Activated T-helper 1 cell treated with anti-CD3 and anti-CD28 coated beads, Interleukin-12 subunit alpha, Interleukin-12 subunit beta, Interleukin-2, Interleukin-4 antibody, amounts not matched to agents 30 ng/mL and 10 ng/mL and 1 ng/mL, durations not matched to agents 14 hours and 24 hours and 36 hours (primary cell): Measurements from ENCODE around the gene GARIN3. TPM values are rescaled to one million over a fixed set of nuclear protein-coding genes. Genes with fewer than 3 reads are reported as not detected.
"Not testable (repeated sequence)": the region's sequence is repeated elsewhere in the genome, so short reads cannot be mapped to it uniquely, and the experiment has no call there.

Source experiments
- DNase-seq: peaks from one replicate; pipeline ENCODE4 v3.0.0; 2021; ENCODE audit warnings: low spot score
- H3K27ac Mint-ChIP-seq: one replicate; pipeline ENCODE4 v1.8.0; 2021; ENCODE audit warnings: mild to moderate bottlenecking, mixed read lengths
- H3K27me3 Mint-ChIP-seq: one replicate; pipeline ENCODE4 v1.8.0; 2022; ENCODE audit warnings: mild to moderate bottlenecking, moderate library complexity, mixed read lengths; ENCODE audit not compliant: insufficient read depth
- H3K36me3 Mint-ChIP-seq: one replicate; pipeline ENCODE4 v1.8.0; 2021; ENCODE audit warnings: low read depth, mixed read lengths
- H3K4me1 Mint-ChIP-seq: one replicate; pipeline ENCODE4 v1.8.0; 2021; ENCODE audit warnings: low read depth, mixed read lengths
- H3K4me3 Mint-ChIP-seq: one replicate; pipeline ENCODE4 v1.8.0; 2021; ENCODE audit warnings: mild to moderate bottlenecking, moderate library complexity, mixed read lengths
- H3K9me3 Mint-ChIP-seq: one replicate; pipeline ENCODE4 v1.8.0; 2021; ENCODE audit warnings: mixed read lengths
- intact Hi-C: fragments of 100-400 bp; cut with micrococcal nuclease; formaldehyde crosslinking; loops from one replicate; pipeline ENCODE4 v1.15.1; 2024
- total RNA-seq: library from RNA; stranded (reverse); gene quantifications from 2 replicates; pipeline ENCODE4 v1.2.3, GENCODE V29; 2022

The GARIN3 gene
- total RNA-seq, result 0.27 and 0.31 TPM in 2 replicates

- peaks cover 10% of the 10 kb centered on the region for H3K9me3 Mint-ChIP-seq
- intact Hi-C loops, result loop anchor here (1.0 to 2.0 kb wide), 2 partner anchors 7 to 14 kb away; partner anchors contain the start of gene ITK
- H3K36me3 Mint-ChIP-seq, result peaks cover 5% of the 10 kb centered on the region
- no peak for DNase-seq
- H3K4me3 Mint-ChIP-seq, result peak within 1 kb of the TSS; percentile 47
- H3K27me3 Mint-ChIP-seq, result no peaks in the 10 kb centered on the region
- H3K27ac Mint-ChIP-seq, result peak within 1 kb of the TSS; percentile 85
- H3K4me1 Mint-ChIP-seq, result peaks cover 69% of the 10 kb centered on the region
Observed at GRCh38 chr5:157166214-157167213, at the start of gene GARIN3. Gene GARIN3, minus strand, starts transcription at chr5:157166264. Its CDS starts 96 bp downstream, at chr5:157166168.

- H3K9me3 Mint-ChIP-seq, result no peaks in the 10 kb centered on the region
Observed at GRCh38 chr5:157215514-157216167, 49.6 kb upstream of the GARIN3 start.

GRCh38 chr5:157214861-157215513 lies 48.9 kb upstream of the GARIN3 start:
- Mint-ChIP-seq H3K27me3 (no peaks in the 10 kb centered on the region), H3K27ac (peak overlapping the region; percentile 93), H3K4me1 (peaks cover 96% of the 10 kb centered on the region), H3K4me3 (peak overlapping the region; percentile 57), H3K36me3 (peaks cover 84% of the 10 kb centered on the region), H3K9me3 (no peaks in the 10 kb centered on the region)
- no peak for DNase-seq
- intact Hi-C loops, result loop anchor here (1.0 to 2.0 kb wide), 3 partner anchors 12 to 17 kb away; no protein-coding TSS in a partner anchor

More at GRCh38 chr5:157215514-157216167, 49.6 kb upstream of the GARIN3 start:
- H3K27ac Mint-ChIP-seq, result peak overlapping the region; percentile 93
- no peaks in the 10 kb centered on the region for H3K27me3 Mint-ChIP-seq
- peaks cover 95% of the 10 kb centered on the region for H3K4me1 Mint-ChIP-seq
- DNase-seq, result no peak
- H3K36me3 Mint-ChIP-seq, result peaks cover 86% of the 10 kb centered on the region
- H3K4me3 Mint-ChIP-seq, result peak overlapping the region; percentile 57
- intact Hi-C loops, result loop anchor here (1.0 to 2.0 kb wide), 3 partner anchors 10 to 17 kb away; no protein-coding TSS in a partner anchor

GRCh38 chr5:157214415-157214814 lies 48.4 kb upstream of the GARIN3 start:
- Mint-ChIP-seq H3K4me1 (peaks cover 92% of the 10 kb centered on the region), H3K27ac (peak overlapping the region; percentile 93), H3K36me3 (peaks cover 82% of the 10 kb centered on the region), H3K27me3 (no peaks in the 10 kb centered on the region), H3K9me3 (no peaks in the 10 kb centered on the region), H3K4me3 (peak overlapping the region; percentile 43)
- intact Hi-C loops, result loop anchor here (1.0 to 2.0 kb wide), 2 partner anchors 11 to 16 kb away; no protein-coding TSS in a partner anchor
- no peak for DNase-seq

GRCh38 chr5:157213527-157214243 lies 47.6 kb upstream of the GARIN3 start:
- intact Hi-C loops, result loop anchor here (1.0 to 2.0 kb wide), 3 partner anchors 9 to 17 kb away; no protein-coding TSS in a partner anchor
- Mint-ChIP-seq H3K27me3 (no peaks in the 10 kb centered on the region), H3K36me3 (peaks cover 83% of the 10 kb centered on the region), H3K9me3 (no peaks in the 10 kb centered on the region), H3K27ac (peak overlapping the region; percentile 93), H3K4me1 (peaks cover 89% of the 10 kb centered on the region), H3K4me3 (peak overlapping the region; percentile 43)
- no peak for DNase-seq

GRCh38 chr5:157212307-157212706 lies 46.2 kb upstream of the GARIN3 start:
- intact Hi-C loops, result no loop called here
- Mint-ChIP-seq H3K9me3 (no peaks in the 10 kb centered on the region), H3K36me3 (peaks cover 87% of the 10 kb centered on the region)

GRCh38 chr5:157210652-157211051 lies 44.6 kb upstream of the GARIN3 start:
- peaks cover 81% of the 10 kb centered on the region for H3K36me3 Mint-ChIP-seq
- not testable (repeated sequence) for H3K9me3 Mint-ChIP-seq, DNase-seq, H3K27me3 Mint-ChIP-seq
- peak overlapping the region; percentile 82 for H3K27ac Mint-ChIP-seq
- peak overlapping the region; percentile 53 for H3K4me3 Mint-ChIP-seq
- intact Hi-C loops, result loop anchor here (1.0 kb wide), 1 partner anchor 9 kb away; no protein-coding TSS in a partner anchor
- peaks cover 92% of the 10 kb centered on the region for H3K4me1 Mint-ChIP-seq

More at GRCh38 chr5:157212307-157212706, 46.2 kb upstream of the GARIN3 start:
- DNase-seq, result no peak
- Mint-ChIP-seq H3K4me1 (peaks cover 92% of the 10 kb centered on the region), H3K27me3 (no peaks in the 10 kb centered on the region), H3K4me3 (peak overlapping the region; percentile 53), H3K27ac (peak overlapping the region; percentile 90)

GRCh38 chr5:157205708-157206107 lies 39.6 kb upstream of the GARIN3 start:
- Mint-ChIP-seq H3K36me3 (peaks cover 63% of the 10 kb centered on the region), H3K27ac (no peak overlapping the region), H3K4me3 (no peak overlapping the region), H3K27me3 (no peaks in the 10 kb centered on the region), H3K9me3 (no peaks in the 10 kb centered on the region), H3K4me1 (peaks cover 81% of the 10 kb centered on the region)
- DNase-seq, result no peak
- intact Hi-C loops, result no loop called here

GRCh38 chr5:157204765-157205164 lies 38.7 kb upstream of the GARIN3 start:
- Mint-ChIP-seq H3K27ac (peak overlapping the region; percentile 68), H3K27me3 (no peaks in the 10 kb centered on the region), H3K4me1 (peaks cover 81% of the 10 kb centered on the region), H3K9me3 (no peaks in the 10 kb centered on the region), H3K36me3 (peaks cover 63% of the 10 kb centered on the region), H3K4me3 (peak overlapping the region; percentile 70)
- DNase-seq, result no peak
- intact Hi-C loops, result no loop called here

GRCh38 chr5:157203417-157203816 lies 37.4 kb upstream of the GARIN3 start:
- H3K4me1 Mint-ChIP-seq, result peaks cover 88% of the 10 kb centered on the region
- H3K9me3 Mint-ChIP-seq, result no peaks in the 10 kb centered on the region
- intact Hi-C loops, result loop anchor here (1.0 kb wide), 1 partner anchor 11 kb away; no protein-coding TSS in a partner anchor
- no peaks in the 10 kb centered on the region for H3K27me3 Mint-ChIP-seq
- peak overlapping the region; percentile 70 for H3K4me3 Mint-ChIP-seq
- DNase-seq, result no peak
- peak overlapping the region; percentile 84 for H3K27ac Mint-ChIP-seq
- peaks cover 62% of the 10 kb centered on the region for H3K36me3 Mint-ChIP-seq

- Mint-ChIP-seq H3K27ac (peak overlapping the region; percentile 93), H3K36me3 (peaks cover 58% of the 10 kb centered on the region), H3K27me3 (no peaks in the 10 kb centered on the region), H3K4me3 (peak overlapping the region; percentile 62), H3K4me1 (peaks cover 87% of the 10 kb centered on the region), H3K9me3 (no peaks in the 10 kb centered on the region)
- intact Hi-C loops, result no loop called here
- no peak for DNase-seq
Observed at GRCh38 chr5:157201857-157202256, 35.8 kb upstream of the GARIN3 start.
